C4-2B (cell line): ENCODE data around the gene PPP4R3A.

Source experiments
- H3K27ac ChIP-seq: fragments of 450-650 bp; 2 replicates; pipeline ENCODE4 v1.5.1; 2017
- CTCF ChIP-seq: fragments of 450-650 bp; conservative IDR thresholded peaks from 2 replicates; pipeline ENCODE4 v1.5.1; 2017; ENCODE audit warnings: mild to moderate bottlenecking
- ZFX ChIP-seq: fragments of 450-650 bp; IDR thresholded peaks from 2 replicates; pipeline ENCODE4 v1.6.1; 2017

Gene PPP4R3A

GRCh38 chr14:91464615-91465205 lies 45.4 kb downstream of the PPP4R3A start:
- TF ChIP-seq CTCF: no peak
- no peak for TF ChIP-seq ZFX
- no peak overlapping the region for H3K27ac ChIP-seq

- no peak overlapping the region for H3K27ac ChIP-seq
- TF ChIP-seq CTCF: no peak
- TF ChIP-seq ZFX: no peak
These were observed 51.5 kb downstream of the PPP4R3A start for GRCh38 chr14:91458612-91459011.

GRCh38 chr14:91456283-91456682 lies 53.8 kb downstream of the PPP4R3A start:
- H3K27ac ChIP-seq: no peak overlapping the region
- TF ChIP-seq ZFX: no peak
- TF ChIP-seq CTCF: no peak

- TF ChIP-seq ZFX: no peak
- no peak for TF ChIP-seq CTCF
- H3K27ac ChIP-seq: no peak overlapping the region
These were observed 55.5 kb downstream of the PPP4R3A start for GRCh38 chr14:91454580-91454979.

- no peak overlapping the region for H3K27ac ChIP-seq
- TF ChIP-seq CTCF (no peak), ZFX (no peak)
These were observed 56.0 kb downstream of the PPP4R3A start for GRCh38 chr14:91454155-91454554.

- TF ChIP-seq CTCF: no peak
- no peak for TF ChIP-seq ZFX
- H3K27ac ChIP-seq: no peak overlapping the region
These were observed 56.4 kb downstream of the PPP4R3A start for GRCh38 chr14:91453744-91454143.

- no peak for TF ChIP-seq ZFX
- TF ChIP-seq CTCF: no peak
- no peak overlapping the region for H3K27ac ChIP-seq
These were observed 65.6 kb downstream of the PPP4R3A start for GRCh38 chr14:91444335-91445020.
